Liver (tissue), 9 donors: ENCODE measurements around the gene SMOC2. TPM values are rescaled to one million over a fixed set of nuclear protein-coding genes. Genes with fewer than 3 reads are reported as not detected.

Experiments
- DNase-seq: peaks from one replicate; pipeline ENCODE4 v3.0.0-alpha.2; 2017; ENCODE audit warnings: low spot score
- H3K27ac ChIP-seq, 2 donors: one replicate each; pipeline ENCODE4 v1.7.0; 2013; ENCODE audit warnings: inconsistent platforms in 2 of 2, low read length in 2 of 2, control low read depth in 1 of 2, low read depth in 1 of 2, mild to moderate bottlenecking in 1 of 2
- H3K27me3 ChIP-seq, 4 donors: one replicate each; pipeline versions ENCODE4 v1.6.1 to v1.7.0; 2013; ENCODE audit warnings: low read length in 3 of 4, inconsistent platforms in 1 of 4, mild to moderate bottlenecking in 1 of 4, moderate library complexity in 1 of 4; ENCODE audit not compliant: control insufficient read depth in 4 of 4, insufficient read depth in 4 of 4
- H3K36me3 ChIP-seq, 4 donors: one replicate each; pipeline versions ENCODE4 v1.6.1 to v1.7.0; 2013; ENCODE audit warnings: low read length in 3 of 4, mild to moderate bottlenecking in 3 of 4, low read depth in 1 of 4, moderate library complexity in 1 of 4; ENCODE audit not compliant: control insufficient read depth in 4 of 4, insufficient read depth in 3 of 4
- H3K4me1 ChIP-seq, 4 donors: one replicate each; pipeline versions ENCODE4 v1.6.1 to v1.7.0; 2013; ENCODE audit warnings: low read length in 3 of 4, mild to moderate bottlenecking in 3 of 4, moderate library complexity in 1 of 4; ENCODE audit not compliant: control insufficient read depth in 4 of 4, insufficient read depth in 4 of 4
- H3K4me3 ChIP-seq, 3 donors: one replicate each; pipeline versions ENCODE4 v1.6.1 to v1.7.0; 2013; ENCODE audit warnings: low read length in 3 of 3, control low read depth in 1 of 3, low read depth in 1 of 3, mild to moderate bottlenecking in 1 of 3
- H3K9ac ChIP-seq, 2 donors: one replicate each; pipeline ENCODE4 v1.7.0; 2013; ENCODE audit warnings: low read length in 2 of 2, mild to moderate bottlenecking in 2 of 2, moderate library complexity in 2 of 2, control low read depth in 1 of 2, low read depth in 1 of 2
- H3K9me3 ChIP-seq, 4 donors: one replicate each; pipeline versions ENCODE4 v1.6.1 to v1.7.0; 2013; ENCODE audit warnings: low read length in 3 of 4; ENCODE audit not compliant: control insufficient read depth in 4 of 4
- ATF3 ChIP-seq: IDR thresholded peaks from 2 replicates; pipeline ENCODE4 v1.6.1; 2016; ENCODE audit warnings: antibody characterized with exemption
- CTCF ChIP-seq: fragments of 150-350 bp; IDR thresholded peaks from 2 replicates; pipeline ENCODE4 v1.5.1; 2017; ENCODE audit warnings: improper control_type of control experiment, low read depth, low read length; ENCODE audit not compliant: missing input control
- EGR1 ChIP-seq, 2 donors: IDR thresholded peaks; 2 replicates each; pipeline ENCODE4 v1.6.1; 2016 to 2018; ENCODE audit warnings: antibody characterized with exemption in 2 of 2, low read depth in 2 of 2
- FOXA1 ChIP-seq: IDR thresholded peaks from 2 replicates; pipeline ENCODE4 v1.6.1; 2016; ENCODE audit warnings: antibody characterized with exemption
- FOXA2 ChIP-seq: IDR thresholded peaks from 2 replicates; pipeline ENCODE4 v1.6.1; 2016; ENCODE audit warnings: antibody characterized with exemption
- GABPA ChIP-seq, 2 donors: IDR thresholded peaks in 1 of 2; conservative IDR thresholded peaks in 1 of 2; 2 replicates each; pipeline ENCODE4 v1.6.1; 2016; ENCODE audit warnings: antibody characterized with exemption in 2 of 2, mild to moderate bottlenecking in 1 of 2, moderate library complexity in 1 of 2
- HNF4A ChIP-seq, 2 donors: conservative IDR thresholded peaks; 2 replicates each; pipeline ENCODE4 v1.6.1; 2016; ENCODE audit warnings: antibody characterized with exemption in 2 of 2, mild to moderate bottlenecking in 2 of 2
- HNF4G ChIP-seq: IDR thresholded peaks from 2 replicates; pipeline ENCODE4 v1.6.1; 2016; ENCODE audit warnings: antibody characterized with exemption
- JUND ChIP-seq, 2 donors: IDR thresholded peaks; 2 replicates each; pipeline ENCODE4 v1.6.1; 2016; ENCODE audit warnings: antibody characterized with exemption in 2 of 2
- MAX ChIP-seq: IDR thresholded peaks from 2 replicates; pipeline ENCODE4 v1.6.1; 2016; ENCODE audit warnings: antibody characterized with exemption
- NR2F2 ChIP-seq: IDR thresholded peaks from 2 replicates; pipeline ENCODE4 v1.6.1; 2016; ENCODE audit warnings: antibody characterized with exemption
- RAD21 ChIP-seq, 2 donors: IDR thresholded peaks; 2 replicates each; pipeline ENCODE4 v1.6.1; 2016; ENCODE audit warnings: antibody characterized with exemption in 2 of 2, mild to moderate bottlenecking in 2 of 2
- REST ChIP-seq: IDR thresholded peaks from 2 replicates; pipeline ENCODE4 v1.6.1; 2016; ENCODE audit warnings: antibody characterized with exemption, mild to moderate bottlenecking
- RXRA ChIP-seq, 2 donors: IDR thresholded peaks; 2 replicates each; pipeline ENCODE4 v1.6.1; 2017 to 2018; ENCODE audit warnings: antibody characterized with exemption in 2 of 2, mild to moderate bottlenecking in 1 of 2
- SP1 ChIP-seq: IDR thresholded peaks from 2 replicates; pipeline ENCODE4 v1.6.1; 2018; ENCODE audit warnings: antibody characterized with exemption, mild to moderate bottlenecking
- TAF1 ChIP-seq: conservative IDR thresholded peaks from 2 replicates; pipeline ENCODE4 v1.6.1; 2016; ENCODE audit warnings: antibody characterized with exemption, mild to moderate bottlenecking
- YY1 ChIP-seq: IDR thresholded peaks from 2 replicates; pipeline ENCODE4 v1.6.1; 2016; ENCODE audit warnings: antibody characterized with exemption, mild to moderate bottlenecking
- ZBTB33 ChIP-seq: IDR thresholded peaks from 2 replicates; pipeline ENCODE4 v1.6.1; 2016; ENCODE audit warnings: antibody characterized with exemption
- WGBS: extraction: QIAGEN DNeasy Blood & Tissue Kit; methylation state at CpG from one replicate; pipeline ENCODE4 v1.1.7; 2013; 5-methylcytosine and 5-hydroxymethylcytosine counted together
- polyA plus RNA-seq, 2 donors: library from polyadenylated mRNA; stranded (reverse) in 1 of 2; unstranded in 1 of 2; fragments of 200-250 nt in 1 of 2; fragments of >200 nt in 1 of 2; fragmentation: Nextera tagmentation in 1 of 2; extraction: Ambion mirVana in 1 of 2; gene quantifications; one replicate each; pipeline versions ENCODE4 v1.2.1 to v1.2.3, GENCODE V29; 2013 to 2015
- total RNA-seq, 2 donors: library from RNA; depleted of rRNA; stranded (reverse); fragments of >200 nt; gene quantifications; one replicate each; pipeline ENCODE4 v1.2.3, GENCODE V29; 2014
- donor health status: healthy.
- donor health status: healthy.
- donor health status: healthy.
- donor health status: healthy.
- donor health status: healthy.

Gene SMOC2
- total and polyA plus RNA-seq, 4 donors, result 0.23 to 1.9 (median 1.1) TPM

- TF ChIP-seq CTCF, result no peak
Observed at GRCh38 chr6:168708984-168709383, 268.0 kb downstream of the SMOC2 start (continued).

GRCh38 chr6:168709390-168709789, 268.4 kb downstream of the SMOC2 start:
- Histone ChIP-seq H3K27me3 (no peaks in the 10 kb centered on the region), H3K36me3 (no peaks in the 10 kb centered on the region), H3K27ac (no peak overlapping the region), H3K4me1 (no peaks in the 10 kb centered on the region), H3K9ac (no peak overlapping the region), H3K4me3 (no peak overlapping the region), H3K9me3 (no peaks in the 10 kb centered on the region)
- DNase-seq, result no peak
- 71% methylated on average over 9 of the region's 9 CpGs for whole genome bisulfite sequencing
- no peak for TF ChIP-seq SP1
- no peak for TF ChIP-seq RAD21 (IDR thresholded peaks at IDR 0.05)
- no peak for TF ChIP-seq GABPA (IDR thresholded peaks at IDR 0.05 in 1 of 2, conservative IDR thresholded peaks at IDR 0.05 in 1 of 2)
- TF ChIP-seq CTCF, result no peak
- no peak for TF ChIP-seq HNF4G
- TF ChIP-seq NR2F2, result no peak
- TF ChIP-seq FOXA1, result no peak
- TF ChIP-seq FOXA2, result no peak
- TF ChIP-seq EGR1 (IDR thresholded peaks at IDR 0.05; ENCODE audit: low read depth in 2 of 2), result no peak
- TF ChIP-seq ZBTB33, result no peak
- TF ChIP-seq JUND (IDR thresholded peaks at IDR 0.05), result no peak
- TF ChIP-seq YY1, result no peak
- no peak for TF ChIP-seq RXRA (IDR thresholded peaks at IDR 0.05)
- TF ChIP-seq ATF3, result no peak
- no peak for TF ChIP-seq TAF1
- TF ChIP-seq MAX, result no peak
- no peak for TF ChIP-seq HNF4A (conservative IDR thresholded peaks at IDR 0.05)
- TF ChIP-seq REST, result no peak
